IMR-90 (cell line): Measurements from ENCODE around the gene CPEB3. TPM values are rescaled to one million over a fixed set of nuclear protein-coding genes. Genes with fewer than 3 reads are reported as not detected.

Source experiments
- ATAC-seq: fragments of 200-7000 bp; cut with Tn5 transposase; 2 replicates; pipeline ENCODE4 v1.9.1; 2020; ENCODE audit warnings: low read depth, mild to moderate bottlenecking, moderate library complexity
- BruUV-seq: library from RNA; stranded (reverse); fragments of 400-500 nt; replicated peaks from 2 replicates; lab custom pipeline; 2021; lab: Mats Ljungman, UMichigan
- CTCF ChIA-PET: fragments of 300-600 bp; formaldehyde crosslinking; extraction: SDS; loops from one replicate; lab custom pipeline; 2021; ENCODE audit warnings: antibody characterized with exemption; lab: Yijun Ruan, JAX
- POLR2A ChIA-PET: fragments of 300-600 bp; sonication (Branson Sonifier 250); formaldehyde crosslinking; loops from one replicate; lab custom pipeline; 2022; ENCODE audit warnings: antibody characterized with exemption; ENCODE audit not compliant: unreplicated experiment; lab: Charles Lee
- DNase-seq: peaks from one replicate; pipeline ENCODE4 v3.0.0; 2013
- H2AFZ ChIP-seq: replicated peaks from 2 replicates; pipeline ENCODE3; 2013; ENCODE audit warnings: low read length, mild to moderate bottlenecking; ENCODE audit not compliant: poor library complexity
- H2AK5ac ChIP-seq: 2 replicates; pipeline ENCODE4 v1.6.1; 2013; ENCODE audit warnings: low read depth, low read length, inconsistent platforms
- H2AK9ac ChIP-seq: replicated peaks from 2 replicates; pipeline ENCODE3; 2013; ENCODE audit warnings: mild to moderate bottlenecking, low read depth, low read length, moderate library complexity; ENCODE audit not compliant: poor library complexity
- H2BK120ac ChIP-seq: 2 replicates; pipeline ENCODE4 v1.6.1; 2013; ENCODE audit warnings: low read depth, low read length, inconsistent platforms
- H2BK15ac ChIP-seq: 3 replicates; pipeline ENCODE4 v1.6.1; 2013; ENCODE audit warnings: low read depth, low read length, inconsistent platforms
- H2BK20ac ChIP-seq: 2 replicates; pipeline ENCODE4 v1.6.1; 2013; ENCODE audit warnings: low read depth, mild to moderate bottlenecking, inconsistent platforms, low read length, moderate library complexity
- H2BK5ac ChIP-seq: 2 replicates; pipeline ENCODE4 v1.6.1; 2013; ENCODE audit warnings: mild to moderate bottlenecking, low read depth, low read length, inconsistent platforms; ENCODE audit not compliant: poor library complexity, severe bottlenecking
- H3K14ac ChIP-seq: replicated peaks from 2 replicates; pipeline ENCODE4 v1.6.1; 2013; ENCODE audit warnings: low read depth, low read length, inconsistent platforms
- H3K18ac ChIP-seq: 2 replicates; pipeline ENCODE4 v1.6.1; 2013; ENCODE audit warnings: low read depth, low read length, control low read depth
- H3K23ac ChIP-seq: 2 replicates; pipeline ENCODE4 v1.6.1; 2013; ENCODE audit warnings: low read depth, low read length, inconsistent platforms
- H3K27ac ChIP-seq: 2 replicates; pipeline ENCODE4 v1.5.1; 2013; ENCODE audit warnings: mild to moderate bottlenecking, control low read depth, low read length; ENCODE audit not compliant: insufficient read depth
- H3K27me3 ChIP-seq: 2 replicates; pipeline ENCODE4 v1.6.1; 2013; ENCODE audit warnings: low read length; ENCODE audit not compliant: control insufficient read depth, insufficient read depth
- H3K36me3 ChIP-seq: 2 replicates; pipeline ENCODE4 v1.6.1; 2013; ENCODE audit warnings: low read length, mixed read lengths; ENCODE audit not compliant: control insufficient read depth, insufficient read depth
- H3K4ac ChIP-seq: 2 replicates; pipeline ENCODE4 v1.6.1; 2013; ENCODE audit warnings: low read depth, low read length, inconsistent platforms
- H3K4me1 ChIP-seq: 2 replicates; pipeline ENCODE4 v1.6.1; 2013; ENCODE audit warnings: low read length, mixed read lengths; ENCODE audit not compliant: control insufficient read depth, insufficient read depth
- H3K4me2 ChIP-seq: 2 replicates; pipeline ENCODE4 v1.6.1; 2013; ENCODE audit warnings: low read depth, mild to moderate bottlenecking, control low read depth, low read length, moderate library complexity
- H3K4me3 ChIP-seq: 2 replicates; pipeline ENCODE4 v1.5.1; 2013; ENCODE audit warnings: low read depth, mild to moderate bottlenecking, control low read depth, low read length, moderate library complexity; ENCODE audit not compliant: insufficient read depth
- H3K56ac ChIP-seq: 2 replicates; pipeline ENCODE4 v1.6.1; 2013; ENCODE audit warnings: low read length, inconsistent platforms; ENCODE audit not compliant: insufficient read depth; ENCODE audit errors: extremely low read depth
- H3K79me1 ChIP-seq, 2 experiments: 2 replicates each; pipeline ENCODE4 v1.6.1; 2013; ENCODE audit warnings: low read length in 2 of 2, inconsistent platforms in 1 of 2, low read depth in 1 of 2
- H3K9ac ChIP-seq: 2 replicates; pipeline ENCODE4 v1.6.1; 2013; ENCODE audit warnings: low read depth, low read length, control low read depth
- H3K9me1 ChIP-seq: 2 replicates; pipeline ENCODE4 v1.6.1; 2013; ENCODE audit warnings: low read length, inconsistent platforms; ENCODE audit not compliant: insufficient read depth
- H3K9me3 ChIP-seq: 2 replicates; pipeline ENCODE4 v1.6.1; 2013; ENCODE audit warnings: low read length; ENCODE audit not compliant: control insufficient read depth, insufficient read depth
- H4K20me1 ChIP-seq: 2 replicates; pipeline ENCODE4 v1.6.1; 2013; ENCODE audit warnings: low read length, inconsistent platforms; ENCODE audit not compliant: insufficient read depth
- H4K5ac ChIP-seq: 2 replicates; pipeline ENCODE4 v1.6.1; 2013; ENCODE audit warnings: mild to moderate bottlenecking, low read depth, low read length, control low read depth
- H4K8ac ChIP-seq, 2 experiments: 2 replicates each; pipeline ENCODE4 v1.6.1; 2013; ENCODE audit warnings: low read depth in 2 of 2, low read length in 2 of 2, control low read depth in 1 of 2, inconsistent platforms in 1 of 2
- H4K91ac ChIP-seq: 2 replicates; pipeline ENCODE4 v1.6.1; 2013; ENCODE audit warnings: low read depth, low read length, inconsistent platforms; ENCODE audit not compliant: insufficient read depth
- BHLHE40 ChIP-seq: fragments of 150-350 bp; IDR thresholded peaks from 2 replicates; pipeline ENCODE4 v1.6.1; 2016; ENCODE audit warnings: mild to moderate bottlenecking, low read depth, low read length
- MAFK ChIP-seq: IDR thresholded peaks from 2 replicates; pipeline ENCODE4 v1.6.1; 2012; ENCODE audit warnings: low read depth, low read length, improper control_type of control experiment
- MAZ ChIP-seq: IDR thresholded peaks from 2 replicates; pipeline ENCODE4 v1.6.1; 2012; ENCODE audit warnings: low read depth, mild to moderate bottlenecking, low read length, improper control_type of control experiment, moderate library complexity, borderline replicate concordance
- MXI1 ChIP-seq: IDR thresholded peaks from 2 replicates; pipeline ENCODE4 v1.6.1; 2012; ENCODE audit warnings: low read depth, mild to moderate bottlenecking, low read length, moderate library complexity, borderline replicate concordance
- NFE2L2 ChIP-seq: fragments of 150-350 bp; IDR thresholded peaks from 2 replicates; pipeline ENCODE4 v1.6.1; 2016; ENCODE audit warnings: low read depth, mild to moderate bottlenecking, low read length
- POLR2A ChIP-seq: IDR thresholded peaks from 2 replicates; pipeline ENCODE4 v1.6.1; 2012; ENCODE audit warnings: mild to moderate bottlenecking, low read depth, low read length
- RAD21 ChIP-seq: IDR thresholded peaks from 2 replicates; pipeline ENCODE4 v1.6.1; 2012; ENCODE audit warnings: low read length, improper control_type of control experiment
- RFX5 ChIP-seq: IDR thresholded peaks from 2 replicates; pipeline ENCODE4 v1.8.0; 2012; ENCODE audit warnings: low read depth, mild to moderate bottlenecking, low read length, moderate library complexity
- SMC3 ChIP-seq: fragments of 150-350 bp; IDR thresholded peaks from 2 replicates; pipeline ENCODE4 v1.6.1; 2016; ENCODE audit warnings: low read depth, mild to moderate bottlenecking, antibody characterized with exemption, low read length, moderate library complexity
- WGBS, 2 experiments: methylation state at CpG; one replicate each; pipeline versions ENCODE4 v1.1.5 to v1.1.7; 2013; ENCODE audit warnings: missing lambda C conversion rate in 2 of 2; ENCODE audit not compliant: insufficient read length in 1 of 2; ENCODE audit errors: extremely low coverage in 2 of 2; 5-methylcytosine and 5-hydroxymethylcytosine counted together
- dilution Hi-C: fragments of 300-500 bp; cut with HindIII; formaldehyde crosslinking; loops from one replicate; pipeline ENCODE4 v1.14.3; 2018; ENCODE audit warnings: low sequenced_read_pairs; ENCODE audit not compliant: unreplicated experiment
- in situ Hi-C: fragments of 300-500 bp; cut with MboI; formaldehyde crosslinking; loops from 3 replicates; pipeline ENCODE4 v1.14.3; 2019; ENCODE audit warnings: low sequenced_read_pairs, inconsistent platforms, mixed read lengths
- intact Hi-C: fragments of 100-400 bp; cut with micrococcal nuclease; formaldehyde crosslinking; loops from 2 replicates; pipeline ENCODE4 v1.10.0; 2022
- polyA plus RNA-seq, 3 experiments: library from polyadenylated mRNA; depleted of rRNA; stranded (reverse); fragments of >200 nt; gene quantifications; 2 replicates each; pipeline ENCODE4 v1.2.3, GENCODE V29; 2012; ENCODE audit warnings: low replicate concordance in 1 of 3
- total RNA-seq: library from RNA; depleted of rRNA; stranded (reverse); fragments of >200 nt; gene quantifications from 2 replicates; pipeline ENCODE4 v1.2.3, GENCODE V29; 2012
- TF ChIP-seq, protein P1 (sequence below): fragments of 150-350 bp; IDR thresholded peaks from 2 replicates; pipeline ENCODE4 v1.6.1; 2017; ENCODE audit warnings: mild to moderate bottlenecking, antibody characterized with exemption, low read length, low read depth
- TF ChIP-seq, protein P2 (sequence below): fragments of 150-350 bp; IDR thresholded peaks from 2 replicates; pipeline ENCODE4 v1.6.1; 2016; ENCODE audit warnings: low read depth, mild to moderate bottlenecking, low read length, moderate library complexity, borderline replicate concordance
- TF ChIP-seq, protein P3 (sequence below): conservative IDR thresholded peaks from 2 replicates; pipeline ENCODE4 v1.5.1; 2012; ENCODE audit warnings: mild to moderate bottlenecking, low read depth, low read length, improper control_type of control experiment

Gene CPEB3
- total and polyA plus RNA-seq, 2 of the 4 experiments (the other 2 are of a cell fraction): 0.18 to 0.36 TPM

- H3K23ac ChIP-seq: peak overlapping the region; percentile 33; the same call in 1 of the 2 replicates
- no peak overlapping the region for H2BK15ac ChIP-seq
- H3K14ac ChIP-seq: no peak overlapping the region
- peaks cover 2% of the 10 kb centered on the region; the same call in 1 of the 2 replicates for H3K4me1 ChIP-seq
- peak overlapping the region; percentile 76 for H3K4me2 ChIP-seq
- ChIA-PET CTCF (interaction anchor here (0.5 to 1.5 kb wide), 2 partner anchors 53 to 212 kb away, joined by 3 to 4 read pairs; no protein-coding TSS in a partner anchor), POLR2A (no interaction called here)
- DNase-seq: no peak
- intact Hi-C loops: no loop called here
- H3K4me3 ChIP-seq: peak overlapping the region; percentile 78
- no peak overlapping the region for H3K4ac ChIP-seq
- H3K36me3 ChIP-seq: no peaks in the 10 kb centered on the region
- H3K9me1 ChIP-seq: no peaks in the 10 kb centered on the region
- 5% methylated on average over 12 of the region's 27 CpGs; no CpG with 5 or more reads in 1 of the 2 experiments for WGBS, 2 experiments
- no peak overlapping the region for H2BK20ac ChIP-seq
- ATAC-seq: no peak; the same call in 1 of the 2 replicates
- dilution Hi-C loops: no loop called here
- no TSS peak for BruUV-seq
- H2AK5ac ChIP-seq: no peak overlapping the region
- no peak overlapping the region for H4K5ac ChIP-seq
- H2AK9ac ChIP-seq: no peak overlapping the region
- in situ Hi-C loops: no loop called here
- no peaks in the 10 kb centered on the region for H4K20me1 ChIP-seq
- H4K91ac ChIP-seq: no peak overlapping the region
- TF ChIP-seq, protein P1, sequence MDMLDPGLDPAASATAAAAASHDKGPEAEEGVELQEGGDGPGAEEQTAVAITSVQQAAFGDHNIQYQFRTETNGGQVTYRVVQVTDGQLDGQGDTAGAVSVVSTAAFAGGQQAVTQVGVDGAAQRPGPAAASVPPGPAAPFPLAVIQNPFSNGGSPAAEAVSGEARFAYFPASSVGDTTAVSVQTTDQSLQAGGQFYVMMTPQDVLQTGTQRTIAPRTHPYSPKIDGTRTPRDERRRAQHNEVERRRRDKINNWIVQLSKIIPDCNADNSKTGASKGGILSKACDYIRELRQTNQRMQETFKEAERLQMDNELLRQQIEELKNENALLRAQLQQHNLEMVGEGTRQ: no peak
- TF ChIP-seq, protein P2, sequence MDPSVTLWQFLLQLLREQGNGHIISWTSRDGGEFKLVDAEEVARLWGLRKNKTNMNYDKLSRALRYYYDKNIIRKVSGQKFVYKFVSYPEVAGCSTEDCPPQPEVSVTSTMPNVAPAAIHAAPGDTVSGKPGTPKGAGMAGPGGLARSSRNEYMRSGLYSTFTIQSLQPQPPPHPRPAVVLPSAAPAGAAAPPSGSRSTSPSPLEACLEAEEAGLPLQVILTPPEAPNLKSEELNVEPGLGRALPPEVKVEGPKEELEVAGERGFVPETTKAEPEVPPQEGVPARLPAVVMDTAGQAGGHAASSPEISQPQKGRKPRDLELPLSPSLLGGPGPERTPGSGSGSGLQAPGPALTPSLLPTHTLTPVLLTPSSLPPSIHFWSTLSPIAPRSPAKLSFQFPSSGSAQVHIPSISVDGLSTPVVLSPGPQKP: no peak
- TF ChIP-seq SMC3: no peak
- no peak for TF ChIP-seq RFX5
- no peak for TF ChIP-seq POLR2A
- TF ChIP-seq NFE2L2: no peak
- TF ChIP-seq MAZ: no peak
- TF ChIP-seq, protein P3, sequence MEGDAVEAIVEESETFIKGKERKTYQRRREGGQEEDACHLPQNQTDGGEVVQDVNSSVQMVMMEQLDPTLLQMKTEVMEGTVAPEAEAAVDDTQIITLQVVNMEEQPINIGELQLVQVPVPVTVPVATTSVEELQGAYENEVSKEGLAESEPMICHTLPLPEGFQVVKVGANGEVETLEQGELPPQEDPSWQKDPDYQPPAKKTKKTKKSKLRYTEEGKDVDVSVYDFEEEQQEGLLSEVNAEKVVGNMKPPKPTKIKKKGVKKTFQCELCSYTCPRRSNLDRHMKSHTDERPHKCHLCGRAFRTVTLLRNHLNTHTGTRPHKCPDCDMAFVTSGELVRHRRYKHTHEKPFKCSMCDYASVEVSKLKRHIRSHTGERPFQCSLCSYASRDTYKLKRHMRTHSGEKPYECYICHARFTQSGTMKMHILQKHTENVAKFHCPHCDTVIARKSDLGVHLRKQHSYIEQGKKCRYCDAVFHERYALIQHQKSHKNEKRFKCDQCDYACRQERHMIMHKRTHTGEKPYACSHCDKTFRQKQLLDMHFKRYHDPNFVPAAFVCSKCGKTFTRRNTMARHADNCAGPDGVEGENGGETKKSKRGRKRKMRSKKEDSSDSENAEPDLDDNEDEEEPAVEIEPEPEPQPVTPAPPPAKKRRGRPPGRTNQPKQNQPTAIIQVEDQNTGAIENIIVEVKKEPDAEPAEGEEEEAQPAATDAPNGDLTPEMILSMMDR: no peak
- TF ChIP-seq RAD21: no peak
- no peak for TF ChIP-seq MAFK
- no peak for TF ChIP-seq BHLHE40
- no peak for TF ChIP-seq MXI1
- no peak overlapping the region for H4K8ac ChIP-seq
- H3K56ac ChIP-seq: no peak overlapping the region
- no peak overlapping the region for H3K27ac ChIP-seq
- peak overlapping the region; percentile 17; the same call in 1 of the 2 replicates for H3K9ac ChIP-seq
- no peaks in the 10 kb centered on the region for H3K9me3 ChIP-seq
- H3K27me3 ChIP-seq: no peaks in the 10 kb centered on the region
- no peak overlapping the region for H2BK120ac ChIP-seq
- H2AFZ ChIP-seq: peak overlapping the region; percentile 87
- H3K79me1 ChIP-seq: no peaks in the 10 kb centered on the region; a peak in 1 of 4 replicates
- no peak overlapping the region for H2BK5ac ChIP-seq
- H3K18ac ChIP-seq: no peak overlapping the region
Measured at GRCh38 chr10:92239151-92239599, 51.7 kb downstream of the CPEB3 start.
